HEK293T (cell line): Measurements from ENCODE around the gene ADH7.

Experiments used
- BHLHE40 ChIP-seq: fragments of 450-650 bp; IDR thresholded peaks from 2 replicates; pipeline ENCODE4 v1.6.1; 2016; ENCODE audit warnings: mild to moderate bottlenecking, moderate library complexity, borderline replicate concordance
- SP1 ChIP-seq: fragments of 450-650 bp; IDR thresholded peaks from 2 replicates; pipeline ENCODE4 v1.6.1; 2017
- SUZ12 ChIP-seq: fragments of 450-650 bp; IDR thresholded peaks from 2 replicates; pipeline ENCODE4 v1.6.1; 2016; ENCODE audit warnings: mild to moderate bottlenecking
- TARDBP ChIP-seq: fragments of 450-650 bp; IDR thresholded peaks from 2 replicates; pipeline ENCODE4 v1.6.1; 2016

GRCh38 chr4:99413140-99413539, 22.0 kb downstream of the ADH7 start:
- TF ChIP-seq BHLHE40 (no peak), SUZ12 (no peak), SP1 (no peak), TARDBP (no peak)
